ENCODE measurements around the gene C11orf97.

The C11orf97 gene

DNA sequence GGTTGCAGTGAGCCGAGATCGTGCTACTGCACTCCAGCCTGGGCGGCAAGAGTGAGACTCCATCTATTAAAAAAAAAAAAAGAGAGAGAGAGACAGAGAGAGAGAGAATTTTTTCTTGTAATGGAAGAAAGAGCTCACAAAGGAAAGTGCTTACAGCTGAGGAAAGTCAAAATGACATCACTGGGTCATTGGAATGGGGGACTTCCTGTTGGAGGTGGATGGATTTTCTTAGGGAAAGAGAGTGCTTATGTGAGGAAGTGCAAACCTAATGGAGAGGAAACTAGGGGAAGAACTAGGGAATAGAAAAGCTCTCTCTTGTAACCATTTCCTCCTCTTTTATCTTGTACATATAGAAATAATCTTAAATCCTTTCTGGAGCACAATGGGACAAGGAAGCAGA lies 48.6 kb downstream of the C11orf97 start:
- H3K4me1 ChIP-seq (ENCODE audit: control insufficient read depth, low read depth, low read length) = no peaks in the 10 kb centered on the region
- no peak overlapping the region for H3K23ac ChIP-seq (ENCODE audit: low read length)
- no peak overlapping the region for H2BK5ac ChIP-seq (ENCODE audit: low read length)
- H3K36me3 ChIP-seq (ENCODE audit: control insufficient read depth, insufficient read depth, low read length) = no peaks in the 10 kb centered on the region
- DNase-seq = peak; percentile 53
- H4K5ac ChIP-seq (ENCODE audit: low read length) = no peak overlapping the region
- H2BK120ac ChIP-seq (ENCODE audit: low read depth, low read length) = no peak overlapping the region
- H3K79me1 ChIP-seq (ENCODE audit: low read length) = no peaks in the 10 kb centered on the region
- no peak overlapping the region for H3K56ac ChIP-seq (ENCODE audit: low read length)
- no peak overlapping the region for H4K8ac ChIP-seq (ENCODE audit: low read depth, low read length)
- no peak overlapping the region for H3K27ac ChIP-seq (ENCODE audit: low read depth, low read length)
- H3K9ac ChIP-seq (ENCODE audit: low read length) = no peak overlapping the region
- H2AK5ac ChIP-seq (ENCODE audit: low read length) = no peak overlapping the region
- no CpG with 5 or more reads among the region's 3 CpGs for WGBS (ENCODE audit: extremely low coverage, insufficient coverage, low lambda C conversion rate)
- H3K27me3 ChIP-seq (ENCODE audit: insufficient read depth, low read length, poor library complexity) = no peaks in the 10 kb centered on the region
- no peak overlapping the region for H2BK15ac ChIP-seq (replicated peaks; ENCODE audit: low read depth)
- no peaks in the 10 kb centered on the region for H3K79me2 ChIP-seq (ENCODE audit: control insufficient read depth, insufficient read depth, low read length)
- no peak overlapping the region for H3K18ac ChIP-seq (ENCODE audit: low read length)
- no peak overlapping the region for H3K4me2 ChIP-seq (ENCODE audit: low read length)
- H3K4me3 ChIP-seq (ENCODE audit: low read length) = no peak overlapping the region
- H3K4ac ChIP-seq (ENCODE audit: low read depth, low read length) = no peak overlapping the region

DNA sequence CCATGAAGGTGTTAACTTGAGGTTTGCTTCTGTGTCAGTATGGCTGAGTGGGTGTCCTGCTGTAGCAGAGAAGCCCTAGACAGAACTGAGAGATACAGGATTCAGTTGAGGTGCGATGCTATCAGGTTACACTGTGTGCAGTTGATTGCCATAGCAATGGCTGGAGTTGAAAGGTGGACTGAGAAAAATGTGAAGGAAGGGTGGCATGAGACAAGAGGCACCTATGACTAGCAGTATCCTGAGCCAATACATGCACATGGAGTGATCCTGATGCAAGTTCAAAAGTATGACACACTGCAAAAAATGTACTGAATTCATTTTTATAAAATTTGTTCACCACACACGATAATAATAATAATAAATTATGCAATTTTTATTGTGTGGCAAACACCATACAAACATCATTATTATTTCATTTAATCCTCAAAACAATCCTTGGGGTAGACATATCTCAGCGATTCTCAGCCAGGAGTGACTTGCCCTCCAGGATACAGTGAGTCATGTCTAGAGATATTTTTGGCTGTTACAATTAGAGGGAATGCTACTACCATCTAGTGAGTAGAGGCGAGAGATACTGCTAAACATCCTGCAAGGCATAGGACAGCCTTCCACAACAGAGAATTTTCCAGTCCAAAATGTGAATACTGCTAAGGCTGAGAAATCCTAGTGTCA lies 51.1 kb downstream of the C11orf97 start:
- Histone ChIP-seq H3K4me2 (ENCODE audit: low read length) (no peak overlapping the region), H3K79me2 (ENCODE audit: control insufficient read depth, insufficient read depth, low read length) (no peaks in the 10 kb centered on the region), H2AK5ac (ENCODE audit: low read length) (no peak overlapping the region), H2BK120ac (ENCODE audit: low read depth, low read length) (no peak overlapping the region), H4K8ac (ENCODE audit: low read depth, low read length) (no peak overlapping the region), H3K27ac (ENCODE audit: low read depth, low read length) (no peak overlapping the region), H3K79me1 (ENCODE audit: low read length) (no peaks in the 10 kb centered on the region), H4K5ac (ENCODE audit: low read length) (no peak overlapping the region), H3K56ac (ENCODE audit: low read length) (no peak overlapping the region), H3K4me1 (ENCODE audit: control insufficient read depth, low read depth, low read length) (no peaks in the 10 kb centered on the region), H3K23ac (ENCODE audit: low read length) (no peak overlapping the region), H2BK15ac (replicated peaks; ENCODE audit: low read depth) (no peak overlapping the region), H3K4ac (ENCODE audit: low read depth, low read length) (no peak overlapping the region), H3K36me3 (ENCODE audit: control insufficient read depth, insufficient read depth, low read length) (no peaks in the 10 kb centered on the region), H3K4me3 (ENCODE audit: low read length) (no peak overlapping the region), H3K9ac (ENCODE audit: low read length) (no peak overlapping the region), H3K18ac (ENCODE audit: low read length) (no peak overlapping the region), H2BK5ac (ENCODE audit: low read length) (no peak overlapping the region), H3K27me3 (ENCODE audit: insufficient read depth, low read length, poor library complexity) (no peaks in the 10 kb centered on the region)
- DNase-seq = peak; percentile 67
- 100% methylated on average over 1 of the region's 4 CpGs for WGBS (ENCODE audit: extremely low coverage, insufficient coverage, low lambda C conversion rate)

DNA sequence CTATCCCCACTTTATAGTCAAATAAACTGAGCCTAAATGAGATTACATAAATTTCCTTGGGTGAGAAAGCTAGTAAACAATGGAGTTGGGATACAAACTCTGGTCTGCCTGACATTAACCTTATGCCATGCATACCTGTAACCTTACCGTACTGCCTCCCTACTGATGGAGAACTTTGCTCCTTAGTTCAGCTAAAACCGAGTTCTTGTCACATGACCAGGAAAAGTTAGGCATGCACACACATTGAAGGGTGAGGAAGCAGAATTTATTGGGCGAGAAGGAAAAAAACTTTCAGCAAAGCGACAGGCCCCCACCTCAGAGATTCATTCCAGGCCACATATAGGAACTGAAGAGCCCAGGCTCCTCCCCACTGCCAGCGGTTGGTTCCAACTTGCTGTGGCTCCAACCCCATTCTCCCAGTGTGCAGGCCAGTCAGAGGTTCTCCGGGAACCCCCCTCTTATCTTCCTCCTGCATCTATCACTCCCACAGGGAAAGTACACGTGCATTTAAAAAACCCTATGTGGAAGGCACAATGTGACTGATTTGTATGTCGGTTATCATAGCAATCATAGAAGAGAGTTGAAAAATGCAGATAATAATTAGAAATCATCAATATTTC lies 51.7 kb downstream of the C11orf97 start:
- no peaks in the 10 kb centered on the region for H3K4me1 ChIP-seq (ENCODE audit: control insufficient read depth, low read depth, low read length)
- no peak overlapping the region for H2BK15ac ChIP-seq (replicated peaks; ENCODE audit: low read depth)
- H3K27me3 ChIP-seq (ENCODE audit: insufficient read depth, low read length, poor library complexity) = no peaks in the 10 kb centered on the region
- H4K8ac ChIP-seq (ENCODE audit: low read depth, low read length) = no peak overlapping the region
- no peaks in the 10 kb centered on the region for H3K36me3 ChIP-seq (ENCODE audit: control insufficient read depth, insufficient read depth, low read length)
- H3K27ac ChIP-seq (ENCODE audit: low read depth, low read length) = no peak overlapping the region
- H3K79me2 ChIP-seq (ENCODE audit: control insufficient read depth, insufficient read depth, low read length) = no peaks in the 10 kb centered on the region
- no peak overlapping the region for H3K18ac ChIP-seq (ENCODE audit: low read length)
- no peak overlapping the region for H4K5ac ChIP-seq (ENCODE audit: low read length)
- no peak overlapping the region for H3K4me3 ChIP-seq (ENCODE audit: low read length)
- H2AK5ac ChIP-seq (ENCODE audit: low read length) = no peak overlapping the region
- H3K4me2 ChIP-seq (ENCODE audit: low read length) = no peak overlapping the region
- no peaks in the 10 kb centered on the region for H3K79me1 ChIP-seq (ENCODE audit: low read length)
- H3K9ac ChIP-seq (ENCODE audit: low read length) = no peak overlapping the region
- no peak overlapping the region for H3K4ac ChIP-seq (ENCODE audit: low read depth, low read length)
- no peak overlapping the region for H3K56ac ChIP-seq (ENCODE audit: low read length)
- H2BK5ac ChIP-seq (ENCODE audit: low read length) = no peak overlapping the region
- H3K23ac ChIP-seq (ENCODE audit: low read length) = no peak overlapping the region
- no peak overlapping the region for H2BK120ac ChIP-seq (ENCODE audit: low read depth, low read length)
- no CpG with 5 or more reads among the region's 8 CpGs for WGBS (ENCODE audit: extremely low coverage, insufficient coverage, low lambda C conversion rate)
- DNase-seq = no peak

DNA sequence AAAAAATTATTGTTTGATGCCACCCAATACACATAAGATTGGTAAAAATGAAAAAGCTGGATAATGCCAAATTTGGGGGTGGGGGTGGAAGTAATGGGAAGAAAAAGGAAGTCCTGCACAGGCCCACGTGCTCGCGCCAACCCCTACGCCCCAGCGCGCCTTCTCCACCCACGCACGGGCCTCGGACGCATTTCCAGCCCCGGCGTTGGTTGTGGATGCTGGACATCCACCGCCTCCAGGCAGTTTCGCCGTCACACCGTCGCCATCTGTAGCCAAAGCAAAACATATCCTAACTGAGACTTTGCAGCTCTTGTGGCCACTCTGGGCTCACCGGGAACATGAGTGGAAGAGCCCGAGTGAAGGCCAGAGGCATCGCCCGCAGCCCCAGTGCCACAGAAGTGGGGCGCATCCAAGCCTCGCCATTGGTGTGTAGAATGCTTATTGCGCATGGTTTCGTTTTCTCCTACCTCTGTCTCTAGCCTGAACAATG lies 55.0 kb downstream of the C11orf97 start, which contains the start of gene PIWIL4:
Gene PIWIL4, plus strand, starts transcription at position 188 of the 490 bp plus-strand sequence. Its CDS starts 151 bp downstream, at position 339.
- no peaks in the 10 kb centered on the region for H3K79me2 ChIP-seq (ENCODE audit: control insufficient read depth, insufficient read depth, low read length)
- no peaks in the 10 kb centered on the region for H3K4me1 ChIP-seq (ENCODE audit: control insufficient read depth, low read depth, low read length)
- H4K5ac ChIP-seq (ENCODE audit: low read length) = no peak within 1 kb of the TSS
- H3K79me1 ChIP-seq (ENCODE audit: low read length) = no peaks in the 10 kb centered on the region
- no peak within 1 kb of the TSS for H2AK5ac ChIP-seq (ENCODE audit: low read length)
- H3K23ac ChIP-seq (ENCODE audit: low read length) = no peak within 1 kb of the TSS
- no peaks in the 10 kb centered on the region for H3K27me3 ChIP-seq (ENCODE audit: insufficient read depth, low read length, poor library complexity)
- H4K8ac ChIP-seq (ENCODE audit: low read depth, low read length) = no peak within 1 kb of the TSS
- H3K4me2 ChIP-seq (ENCODE audit: low read length) = no peak within 1 kb of the TSS
- H3K4ac ChIP-seq (ENCODE audit: low read depth, low read length) = no peak within 1 kb of the TSS
- H3K36me3 ChIP-seq (ENCODE audit: control insufficient read depth, insufficient read depth, low read length) = no peaks in the 10 kb centered on the region
- H3K27ac ChIP-seq (ENCODE audit: low read depth, low read length) = no peak within 1 kb of the TSS
- no CpG with 5 or more reads among the region's 25 CpGs for WGBS (ENCODE audit: extremely low coverage, insufficient coverage, low lambda C conversion rate)
- no peak within 1 kb of the TSS for H2BK120ac ChIP-seq (ENCODE audit: low read depth, low read length)
- no peak within 1 kb of the TSS for H2BK5ac ChIP-seq (ENCODE audit: low read length)
- H3K9ac ChIP-seq (ENCODE audit: low read length) = no peak within 1 kb of the TSS
- DNase-seq = no peak
- no peak within 1 kb of the TSS for H3K18ac ChIP-seq (ENCODE audit: low read length)
- H2BK15ac ChIP-seq (replicated peaks; ENCODE audit: low read depth) = no peak within 1 kb of the TSS
- no peak within 1 kb of the TSS for H3K4me3 ChIP-seq (ENCODE audit: low read length)
- H3K56ac ChIP-seq (ENCODE audit: low read length) = no peak within 1 kb of the TSS

DNA sequence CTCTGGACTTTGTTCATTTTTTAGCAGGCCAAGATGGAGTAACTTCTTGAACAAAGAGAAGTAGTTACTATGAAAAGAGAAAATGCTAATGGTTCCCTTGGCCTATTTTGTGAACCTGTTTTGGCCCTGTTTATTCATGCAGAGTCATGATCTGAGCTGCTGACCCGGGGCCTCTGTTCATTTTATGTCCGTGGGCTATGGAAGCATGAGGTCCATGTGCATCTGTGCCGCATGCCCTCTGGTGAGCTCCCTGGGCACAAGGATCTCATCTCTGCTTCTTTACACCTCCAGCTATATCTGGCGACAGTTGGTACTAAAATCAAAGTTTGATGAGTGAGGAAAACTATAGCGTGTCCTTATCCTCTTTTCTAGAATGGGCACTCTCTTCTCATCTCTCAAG lies 55.9 kb downstream of the C11orf97 start:
- Histone ChIP-seq H3K36me3 (ENCODE audit: control insufficient read depth, insufficient read depth, low read length) (no peaks in the 10 kb centered on the region), H2AK5ac (ENCODE audit: low read length) (no peak overlapping the region), H3K27ac (ENCODE audit: low read depth, low read length) (no peak overlapping the region), H3K79me1 (ENCODE audit: low read length) (no peaks in the 10 kb centered on the region), H3K23ac (ENCODE audit: low read length) (no peak overlapping the region), H3K4me2 (ENCODE audit: low read length) (no peak overlapping the region), H3K27me3 (ENCODE audit: insufficient read depth, low read length, poor library complexity) (no peaks in the 10 kb centered on the region), H4K5ac (ENCODE audit: low read length) (no peak overlapping the region), H3K4ac (ENCODE audit: low read depth, low read length) (no peak overlapping the region), H3K18ac (ENCODE audit: low read length) (no peak overlapping the region), H3K4me3 (ENCODE audit: low read length) (no peak overlapping the region), H3K56ac (ENCODE audit: low read length) (no peak overlapping the region), H2BK5ac (ENCODE audit: low read length) (no peak overlapping the region), H2BK120ac (ENCODE audit: low read depth, low read length) (no peak overlapping the region), H3K9ac (ENCODE audit: low read length) (no peak overlapping the region), H3K4me1 (ENCODE audit: control insufficient read depth, low read depth, low read length) (no peaks in the 10 kb centered on the region), H4K8ac (ENCODE audit: low read depth, low read length) (no peak overlapping the region), H2BK15ac (replicated peaks; ENCODE audit: low read depth) (no peak overlapping the region), H3K79me2 (ENCODE audit: control insufficient read depth, insufficient read depth, low read length) (no peaks in the 10 kb centered on the region)
- no peak for DNase-seq
- WGBS (ENCODE audit: extremely low coverage, insufficient coverage, low lambda C conversion rate) = no CpG with 5 or more reads among the region's 5 CpGs
